ENCODE results near the gene ADAMTSL1.

Gene ADAMTSL1

GRCh38 chr9:18851069-18851795, 377.3 kb downstream of the ADAMTSL1 start:
- H3K4me3 ChIP-seq (ENCODE audit: insufficient read depth, low read length, poor library complexity, severe bottlenecking): no peak overlapping the region
- H3K79me2 ChIP-seq (ENCODE audit: insufficient read depth, low read length): no peaks in the 10 kb centered on the region
- H3K9me2 ChIP-seq (replicated peaks; ENCODE audit: insufficient read depth, low read length): no peaks in the 10 kb centered on the region
- no peaks in the 10 kb centered on the region for H3K36me3 ChIP-seq (ENCODE audit: low read length)
- TF ChIP-seq CTCF (IDR thresholded peaks at IDR 0.05; ENCODE audit: insufficient read depth, low read length, poor library complexity, severe bottlenecking): no peak
- TF ChIP-seq EZH2phosphoT487 (conservative IDR thresholded peaks at IDR 0.05; ENCODE audit: low read length): no peak
- H3K9ac ChIP-seq (ENCODE audit: low read length): no peak overlapping the region
- H3K4me2 ChIP-seq (ENCODE audit: low read depth, low read length, poor library complexity, severe bottlenecking): no peak overlapping the region
- no peaks in the 10 kb centered on the region for H4K20me1 ChIP-seq (ENCODE audit: low read depth, low read length)
- H3K27ac ChIP-seq (ENCODE audit: low read depth, low read length): no peak overlapping the region
- no peaks in the 10 kb centered on the region for H3K9me3 ChIP-seq (ENCODE audit: insufficient read depth, low read length)
- H3K27me3 ChIP-seq (ENCODE audit: low read length): no peaks in the 10 kb centered on the region
- H3F3A ChIP-seq (ENCODE audit: insufficient read depth): no peaks in the 10 kb centered on the region
- no peak overlapping the region for H2AFZ ChIP-seq (ENCODE audit: low read depth, low read length, severe bottlenecking)

GRCh38 chr9:18855656-18856055, 381.7 kb downstream of the ADAMTSL1 start:
- no peaks in the 10 kb centered on the region for H3K9me2 ChIP-seq (replicated peaks; ENCODE audit: insufficient read depth, low read length)
- no peak overlapping the region for H3K4me3 ChIP-seq (ENCODE audit: insufficient read depth, low read length, poor library complexity, severe bottlenecking)
- H3K79me2 ChIP-seq (ENCODE audit: insufficient read depth, low read length): no peaks in the 10 kb centered on the region
- H3K27me3 ChIP-seq (ENCODE audit: low read length): no peaks in the 10 kb centered on the region
- H3K9me3 ChIP-seq (ENCODE audit: insufficient read depth, low read length): no peaks in the 10 kb centered on the region
- no peaks in the 10 kb centered on the region for H3K36me3 ChIP-seq (ENCODE audit: low read length)
- H3F3A ChIP-seq (ENCODE audit: insufficient read depth): no peaks in the 10 kb centered on the region
- no peak overlapping the region for H3K4me2 ChIP-seq (ENCODE audit: low read depth, low read length, poor library complexity, severe bottlenecking)
- no peak overlapping the region for H2AFZ ChIP-seq (ENCODE audit: low read depth, low read length, severe bottlenecking)
- no peak overlapping the region for H3K9ac ChIP-seq (ENCODE audit: low read length)
- no peak overlapping the region for H3K27ac ChIP-seq (ENCODE audit: low read depth, low read length)
- TF ChIP-seq CTCF (IDR thresholded peaks at IDR 0.05; ENCODE audit: insufficient read depth, low read length, poor library complexity, severe bottlenecking) (no peak), EZH2phosphoT487 (conservative IDR thresholded peaks at IDR 0.05; ENCODE audit: low read length) (no peak)
- H4K20me1 ChIP-seq (ENCODE audit: low read depth, low read length): no peaks in the 10 kb centered on the region

- Histone ChIP-seq H3K79me2 (ENCODE audit: insufficient read depth, low read length) (no peaks in the 10 kb centered on the region), H3K36me3 (ENCODE audit: low read length) (no peaks in the 10 kb centered on the region), H3K9me2 (replicated peaks; ENCODE audit: insufficient read depth, low read length) (no peaks in the 10 kb centered on the region), H3K9ac (ENCODE audit: low read length) (no peak overlapping the region), H3K4me3 (ENCODE audit: insufficient read depth, low read length, poor library complexity, severe bottlenecking) (no peak overlapping the region), H4K20me1 (ENCODE audit: low read depth, low read length) (no peaks in the 10 kb centered on the region), H3K27ac (ENCODE audit: low read depth, low read length) (no peak overlapping the region), H3F3A (ENCODE audit: insufficient read depth) (no peaks in the 10 kb centered on the region), H3K9me3 (ENCODE audit: insufficient read depth, low read length) (no peaks in the 10 kb centered on the region), H3K4me2 (ENCODE audit: low read depth, low read length, poor library complexity, severe bottlenecking) (no peak overlapping the region), H2AFZ (ENCODE audit: low read depth, low read length, severe bottlenecking) (no peak overlapping the region), H3K27me3 (ENCODE audit: low read length) (no peaks in the 10 kb centered on the region)
- TF ChIP-seq EZH2phosphoT487 (conservative IDR thresholded peaks at IDR 0.05; ENCODE audit: low read length) (no peak), CTCF (IDR thresholded peaks at IDR 0.05; ENCODE audit: insufficient read depth, low read length, poor library complexity, severe bottlenecking) (no peak)
Observed at GRCh38 chr9:18857334-18857733, 383.4 kb downstream of the ADAMTSL1 start.

Data from SU-DHL-6 (cell line).